WI38 (cell line): Measurements from ENCODE around the gene CNDP1.

Source experiments
- H3K4me3 ChIP-seq: 2 replicates; pipeline ENCODE4 v1.5.1; 2011; ENCODE audit warnings: low read depth, mild to moderate bottlenecking, control low read depth, low read length
- CTCF ChIP-seq: IDR thresholded peaks from 2 replicates; pipeline ENCODE4 v1.5.1; 2012; ENCODE audit warnings: low read depth, mild to moderate bottlenecking, control low read depth, low read length

The CNDP1 gene

GRCh38 chr18:74534150-74534969 lies at the start of gene CNDP1:
Gene CNDP1 (plus strand): TSS chr18:74534500. CDS start chr18:74534668, 168 bp downstream.
- TF ChIP-seq CTCF = no peak
- H3K4me3 ChIP-seq = no peak within 1 kb of the TSS

- no peak for TF ChIP-seq CTCF
- H3K4me3 ChIP-seq = no peak overlapping the region
Measured at GRCh38 chr18:74486119-74486849, 48.0 kb upstream of the CNDP1 start.

- H3K4me3 ChIP-seq = no peak overlapping the region
- no peak for TF ChIP-seq CTCF
Measured at GRCh38 chr18:74488354-74488753, 45.9 kb upstream of the CNDP1 start.

GRCh38 chr18:74488864-74489263 lies 45.4 kb upstream of the CNDP1 start:
- no peak overlapping the region for H3K4me3 ChIP-seq
- no peak for TF ChIP-seq CTCF

GRCh38 chr18:74489676-74490075 lies 44.6 kb upstream of the CNDP1 start:
- H3K4me3 ChIP-seq = peak overlapping the region; percentile 43
- TF ChIP-seq CTCF = no peak

GRCh38 chr18:74492259-74492658 lies 42.0 kb upstream of the CNDP1 start:
- no peak overlapping the region for H3K4me3 ChIP-seq
- TF ChIP-seq CTCF = no peak

- no peak overlapping the region for H3K4me3 ChIP-seq
- TF ChIP-seq CTCF = no peak
Measured at GRCh38 chr18:74493689-74494088, 40.6 kb upstream of the CNDP1 start.
